CD4-positive, alpha-beta T cell treated with Interleukin-6 at 100 ng/mL for 8 hours (primary cell): ENCODE data around the gene SIX6.

Experiments
- DNase-seq: peaks from one replicate; pipeline ENCODE4 v3.0.0-alpha.2; 2020; ENCODE audit warnings: mixed read lengths, low spot score

SIX6 gene

GRCh38 chr14:60514378-60514740 is 5.4 kb downstream of the SIX6 start:
- DNase-seq = no peak

GRCh38 chr14:60514741-60515491 is 6.0 kb downstream of the SIX6 start:
- DNase-seq = no peak

GRCh38 chr14:60515511-60516289 is 6.8 kb downstream of the SIX6 start:
- no peak for DNase-seq

GRCh38 chr14:60532442-60532841 is 23.5 kb downstream of the SIX6 start:
- DNase-seq = no peak

GRCh38 chr14:60537663-60538062 is 28.7 kb downstream of the SIX6 start:
- no peak for DNase-seq

- no peak for DNase-seq
Measured at GRCh38 chr14:60544659-60545058, 35.7 kb downstream of the SIX6 start.

- no peak for DNase-seq
Measured at GRCh38 chr14:60553808-60554207, 44.9 kb downstream of the SIX6 start.

- DNase-seq = no peak
Measured at GRCh38 chr14:60561845-60562746, 53.1 kb downstream of the SIX6 start.
